HG03045 (cell line): ENCODE results near the gene HMG20B.

Experiments used
- ATAC-seq: cut with Tn5 transposase; IDR thresholded peaks from one replicate; pipeline ENCODE4 v1.9.1; 2021; ENCODE audit warnings: mild to moderate bottlenecking, moderate library complexity; ENCODE audit not compliant: unreplicated experiment

HMG20B gene

DNA sequence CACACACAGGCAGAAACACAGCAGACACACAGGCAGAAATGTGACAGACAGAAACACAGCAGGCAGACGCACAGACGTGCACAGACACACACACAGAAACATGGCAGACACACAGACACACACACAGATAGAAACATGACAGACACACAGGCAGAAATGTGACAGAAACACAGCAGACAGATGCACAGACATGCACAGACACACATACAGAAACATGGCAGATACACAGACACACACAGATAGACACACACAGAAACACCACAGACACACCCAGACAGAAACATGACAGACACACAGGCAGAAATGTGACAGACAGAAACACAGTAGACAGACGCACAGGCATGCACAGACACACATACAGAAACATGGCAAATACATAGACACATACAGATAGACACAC lies 32.6 kb downstream of the HMG20B start:
- ATAC-seq, result no peak

DNA sequence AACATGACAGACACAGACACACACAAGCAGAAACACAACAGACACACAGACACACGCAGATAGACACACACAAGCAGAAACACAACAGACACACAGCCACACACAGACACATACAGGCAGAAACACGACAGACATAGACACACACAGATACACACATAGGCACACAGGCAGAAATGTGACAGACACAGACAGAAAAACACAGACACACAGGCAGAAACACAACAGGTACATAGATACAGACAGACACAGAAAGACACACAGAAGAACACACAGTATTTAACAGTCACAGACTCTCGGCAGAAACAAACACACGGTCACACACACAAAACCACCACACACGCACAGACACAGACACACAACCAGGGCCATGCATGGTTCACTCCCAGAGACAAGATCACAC lies 33.0 kb downstream of the HMG20B start:
- no peak for ATAC-seq

DNA sequence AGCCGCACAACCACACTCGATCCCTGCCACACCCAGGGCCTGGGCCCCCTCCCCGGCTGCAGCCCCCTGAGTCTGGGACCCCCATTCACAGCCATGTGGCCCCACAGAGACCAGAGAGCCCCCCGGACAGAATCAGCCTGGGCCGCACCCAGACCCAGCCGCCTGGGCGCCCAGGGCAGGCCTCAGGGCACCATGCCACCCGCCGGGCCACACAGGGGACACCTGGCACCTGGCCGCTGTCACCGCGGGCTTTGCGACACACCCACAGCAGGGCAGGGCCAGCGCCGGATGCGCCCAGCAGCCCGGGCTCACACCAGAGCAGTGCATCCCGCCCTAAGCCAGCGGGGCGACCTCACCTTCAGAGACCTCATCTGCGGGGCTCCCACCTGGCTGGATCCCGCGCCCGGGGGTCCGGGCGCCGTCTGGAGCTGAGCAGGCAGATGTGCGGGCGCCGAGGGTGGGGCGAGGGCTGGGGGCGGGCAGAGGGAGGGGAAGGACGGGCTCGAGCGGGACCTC lies 33.5 kb downstream of the HMG20B start:
- no peak for ATAC-seq

DNA sequence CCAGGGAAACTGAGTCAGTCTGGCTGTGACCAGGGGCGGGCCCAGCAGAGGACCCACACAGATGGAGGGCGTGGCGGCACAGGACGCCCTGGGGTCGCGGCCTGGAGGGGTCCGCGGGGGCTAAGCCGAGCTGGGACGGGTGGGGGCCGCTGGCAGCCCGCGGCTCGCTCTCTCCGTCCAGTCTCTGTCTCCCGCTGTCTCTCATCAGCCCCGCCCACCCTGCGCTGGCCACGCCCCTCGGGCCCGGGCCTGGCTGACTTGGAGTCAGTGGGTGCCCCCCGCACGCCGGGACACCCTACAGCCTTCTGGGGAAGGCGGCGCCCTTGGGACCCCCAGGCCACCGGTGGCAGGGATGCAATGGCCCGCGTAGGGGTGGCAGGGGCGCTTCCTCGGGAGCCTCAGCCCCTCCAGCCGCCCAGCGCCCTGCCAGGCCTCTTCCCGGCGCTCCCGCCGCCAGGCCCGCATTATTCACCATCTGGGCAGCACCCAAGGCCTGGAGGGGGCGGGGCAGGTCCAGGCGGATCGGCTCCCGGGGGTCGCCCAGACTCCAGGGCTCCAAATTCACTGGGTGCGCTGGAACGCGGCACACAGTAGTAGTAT lies 34.0 kb downstream of the HMG20B start, which contains the start of gene TBXA2R:
Gene TBXA2R (minus strand): TSS at position 186 of the 600 bp plus-strand sequence. CDS start 6,241 bp downstream, outside the sequence.
- ATAC-seq, result no peak

DNA sequence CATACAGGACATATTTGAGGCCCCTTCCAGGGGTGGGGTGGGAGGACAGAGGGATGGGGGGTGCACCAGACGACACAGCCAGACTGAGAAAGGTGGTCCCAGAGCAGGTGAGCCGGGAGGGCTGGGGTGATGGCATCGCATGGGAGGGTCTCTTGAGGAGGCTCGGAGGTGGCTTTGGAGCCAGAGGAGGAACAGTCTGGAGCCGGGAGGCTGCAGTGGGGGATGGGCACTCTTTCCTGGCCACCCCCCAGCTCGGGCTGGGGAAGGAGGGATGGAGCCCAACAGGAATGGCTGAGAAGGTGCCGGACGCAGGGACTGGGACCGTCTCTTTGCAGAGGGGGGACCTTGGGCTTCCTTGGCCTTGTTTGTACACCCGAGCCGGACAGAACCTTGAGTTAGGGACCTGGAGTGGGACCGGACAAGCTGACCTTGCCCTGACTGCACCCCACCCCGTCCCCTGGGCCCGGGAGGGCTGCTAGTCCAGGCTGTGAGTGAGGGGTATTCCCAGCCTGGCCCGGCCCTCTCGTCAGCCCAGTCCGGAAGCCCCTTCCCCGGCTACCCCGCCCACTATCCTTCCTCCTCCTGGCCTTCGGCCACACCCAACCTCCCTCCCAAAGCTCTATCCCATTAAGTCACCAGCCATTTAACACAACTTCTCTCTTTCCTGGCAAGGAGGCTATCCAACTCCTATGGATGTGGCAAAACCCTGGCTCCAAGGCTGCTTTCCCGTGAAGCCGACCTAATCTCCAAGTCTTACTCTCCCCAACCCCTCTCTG lies 34.7 kb downstream of the HMG20B start:
- no peak for ATAC-seq

DNA sequence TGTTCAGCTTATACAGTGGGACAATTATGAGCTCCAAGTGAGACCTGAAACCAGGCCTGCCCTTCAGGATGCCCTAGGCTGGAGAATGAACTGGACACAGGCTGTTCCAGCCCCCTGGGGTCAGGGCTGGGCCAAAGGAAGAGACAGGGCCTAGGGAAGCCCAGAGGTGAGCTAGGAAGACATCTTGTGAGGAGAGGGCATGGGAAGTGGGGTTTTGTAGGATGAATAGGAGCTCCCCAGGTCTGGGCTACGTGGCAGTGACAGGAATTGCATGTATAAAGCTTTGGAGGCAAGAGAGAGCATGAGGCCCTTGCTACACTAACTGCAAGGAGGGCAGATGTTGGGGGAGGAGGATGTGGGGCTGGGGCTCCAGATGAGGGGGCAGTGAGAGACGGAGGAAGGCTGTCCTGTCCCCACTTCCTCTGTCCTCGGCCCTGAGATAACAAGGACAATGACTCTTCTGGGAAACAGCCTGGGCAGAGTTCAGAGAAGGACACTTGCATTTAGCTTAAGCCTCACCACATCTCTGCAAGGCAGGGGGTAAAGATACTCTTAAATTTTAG lies 35.4 kb downstream of the HMG20B start:
- ATAC-seq, result no peak

DNA sequence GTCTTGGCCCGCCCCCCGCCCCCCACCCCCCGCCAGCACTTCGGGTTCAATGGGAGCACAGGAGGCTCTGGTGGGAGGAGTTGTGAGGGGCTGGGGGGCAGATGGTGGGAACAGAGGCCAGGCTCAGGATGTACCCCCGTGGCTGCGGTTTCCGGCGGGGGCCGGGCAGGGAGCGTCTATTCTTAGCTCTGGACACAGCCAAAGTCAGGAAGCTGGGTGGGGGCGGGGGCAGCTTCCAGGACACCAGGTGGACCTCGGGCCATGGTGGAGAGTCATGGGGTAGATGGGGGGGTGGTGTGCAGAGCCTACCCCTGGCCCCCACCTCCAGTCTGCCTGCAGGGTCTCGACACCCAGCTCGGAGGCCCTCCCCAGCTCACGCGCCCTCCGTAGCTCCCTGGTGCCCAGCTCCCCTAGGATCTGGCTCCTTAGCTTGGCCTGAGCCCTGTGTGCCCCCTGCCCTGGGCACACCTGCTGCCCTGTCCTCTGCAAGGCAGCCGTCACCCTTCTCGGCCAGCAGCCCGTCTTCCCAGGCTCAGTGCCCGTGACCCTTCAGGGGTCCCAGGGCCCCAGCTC lies 36.1 kb downstream of the HMG20B start:
- ATAC-seq, result no peak

DNA sequence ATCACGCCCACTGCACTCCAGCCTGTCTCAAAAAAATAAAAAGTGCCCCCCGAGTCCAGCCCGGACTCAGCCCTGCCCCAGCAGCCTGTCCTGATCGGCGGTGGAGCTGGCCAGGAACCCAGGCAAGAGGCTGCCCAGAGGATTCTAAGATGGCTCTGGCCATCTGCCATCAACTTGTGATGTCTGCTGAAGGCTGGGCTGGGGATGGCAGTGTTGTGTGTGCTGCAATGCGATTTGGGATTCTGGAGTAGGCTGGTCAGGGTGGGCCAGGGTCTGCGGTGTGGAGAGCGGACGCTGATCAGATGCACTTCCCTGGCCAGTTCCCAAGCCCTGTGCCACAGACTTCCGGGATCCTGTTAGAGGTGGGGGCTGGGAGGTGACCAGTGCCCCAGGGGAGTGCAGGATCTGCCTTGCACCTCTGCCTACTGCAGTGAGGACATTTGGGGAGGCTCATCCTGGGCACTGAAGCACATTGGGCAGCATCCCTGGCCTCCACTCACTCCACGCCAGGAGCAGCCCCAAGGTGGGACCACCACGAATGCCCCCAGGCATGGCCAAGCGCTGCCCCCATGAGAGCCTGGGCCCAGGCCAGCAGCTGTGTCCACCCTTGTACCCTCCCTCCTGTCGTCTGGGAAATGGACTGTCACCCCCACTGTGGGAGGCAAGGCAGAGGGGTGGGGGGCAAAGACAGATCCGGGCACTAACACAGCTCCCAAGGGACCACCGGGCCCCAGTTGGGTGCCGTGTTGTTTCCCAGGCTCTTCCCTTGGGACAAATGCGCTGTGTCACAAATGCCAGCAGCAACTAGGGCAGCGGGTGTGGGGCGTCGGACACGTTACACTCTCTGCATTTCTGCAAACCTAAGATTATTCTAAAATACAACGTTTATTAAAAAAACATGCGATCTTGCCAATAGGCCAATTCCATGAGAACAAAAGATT lies 37.3 kb downstream of the HMG20B start:
- ATAC-seq, result no peak

DNA sequence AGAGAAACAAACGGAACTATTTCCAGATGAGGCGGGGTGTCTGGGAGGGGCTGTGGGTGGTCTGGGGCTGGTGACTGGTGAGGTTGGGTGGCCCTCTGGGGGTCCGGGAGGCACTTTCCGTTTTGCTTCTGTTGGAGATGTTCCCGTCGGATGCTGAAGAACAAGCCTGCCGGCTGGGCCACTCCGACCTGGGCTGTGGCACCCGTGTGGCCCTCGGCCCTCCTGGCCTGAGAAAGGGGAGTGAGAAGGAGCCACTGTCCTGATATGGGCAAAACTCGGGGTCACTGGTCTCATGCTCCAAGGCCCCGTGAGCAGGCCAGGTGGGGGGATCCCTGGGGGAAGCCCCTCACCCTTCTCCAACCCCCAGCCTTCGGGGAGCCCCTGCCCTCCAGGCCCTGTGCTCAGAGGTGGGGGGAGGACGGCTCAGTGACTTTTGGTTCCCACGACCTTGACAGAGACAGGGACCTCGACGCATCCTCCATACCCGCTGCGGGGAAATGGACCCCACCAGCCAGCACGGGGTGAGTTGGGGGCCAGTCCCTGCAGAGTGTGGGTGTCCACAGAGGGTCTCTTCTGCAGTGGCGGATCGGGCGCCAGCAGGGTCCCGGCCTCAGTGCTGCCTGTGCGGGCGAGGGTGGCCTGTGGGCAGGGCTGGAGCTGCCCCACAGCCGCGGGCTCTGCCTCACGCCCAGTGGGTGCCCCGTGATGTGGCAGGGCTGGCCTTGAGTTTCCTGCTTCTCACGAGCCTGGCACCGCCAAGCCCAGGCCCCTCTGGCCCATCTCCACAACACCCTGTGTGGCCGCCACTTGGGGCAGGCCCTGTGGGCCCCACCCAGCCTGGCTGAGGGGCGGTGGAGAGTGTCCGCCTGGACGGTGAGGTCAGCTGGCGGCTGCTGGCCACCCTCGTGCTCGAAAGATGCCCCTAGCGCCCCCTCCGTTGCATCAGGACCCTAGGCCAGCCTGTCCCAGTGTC lies 38.3 kb downstream of the HMG20B start:
- no peak for ATAC-seq

DNA sequence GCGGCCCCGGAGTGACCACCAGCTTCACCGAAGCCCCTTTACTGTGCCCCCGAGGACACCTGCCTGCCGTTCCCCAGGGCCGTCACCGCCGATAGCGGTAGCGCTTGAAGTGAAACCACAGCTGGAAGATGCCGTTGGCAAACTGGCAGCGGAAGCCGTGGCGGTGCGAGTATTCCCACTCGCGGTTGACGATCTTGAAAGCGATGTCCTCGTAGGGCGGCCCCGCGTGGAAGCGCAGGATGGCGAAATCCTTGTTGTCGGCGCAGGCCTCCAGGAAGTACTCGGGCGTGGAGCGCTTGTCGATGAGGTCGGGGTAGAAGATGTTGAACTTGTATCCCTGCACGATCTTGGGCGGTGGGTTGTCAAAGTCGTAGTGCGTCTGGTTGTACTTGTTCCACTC lies 39.1 kb downstream of the HMG20B start:
- ATAC-seq, result no peak

DNA sequence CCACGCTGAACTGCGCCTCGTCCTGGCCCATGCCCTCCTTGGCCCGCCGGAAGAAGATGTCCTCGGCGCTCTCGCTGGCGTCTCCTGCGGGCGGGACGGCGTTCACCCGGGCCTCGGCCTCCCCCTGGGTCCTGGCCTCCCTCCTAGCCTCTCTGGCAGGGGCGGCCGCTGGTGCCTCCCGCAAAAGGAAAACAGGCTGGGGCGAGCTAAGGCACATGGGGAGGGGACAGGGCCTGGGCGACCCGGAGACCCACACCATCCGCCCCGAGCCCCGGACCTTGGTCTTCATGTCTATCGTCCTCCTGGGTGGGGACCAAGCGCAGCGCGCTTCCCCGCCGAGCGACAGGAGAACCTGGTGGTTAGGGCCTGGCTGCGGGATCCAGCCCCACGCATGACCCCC lies 39.6 kb downstream of the HMG20B start:
- ATAC-seq, result no peak

DNA sequence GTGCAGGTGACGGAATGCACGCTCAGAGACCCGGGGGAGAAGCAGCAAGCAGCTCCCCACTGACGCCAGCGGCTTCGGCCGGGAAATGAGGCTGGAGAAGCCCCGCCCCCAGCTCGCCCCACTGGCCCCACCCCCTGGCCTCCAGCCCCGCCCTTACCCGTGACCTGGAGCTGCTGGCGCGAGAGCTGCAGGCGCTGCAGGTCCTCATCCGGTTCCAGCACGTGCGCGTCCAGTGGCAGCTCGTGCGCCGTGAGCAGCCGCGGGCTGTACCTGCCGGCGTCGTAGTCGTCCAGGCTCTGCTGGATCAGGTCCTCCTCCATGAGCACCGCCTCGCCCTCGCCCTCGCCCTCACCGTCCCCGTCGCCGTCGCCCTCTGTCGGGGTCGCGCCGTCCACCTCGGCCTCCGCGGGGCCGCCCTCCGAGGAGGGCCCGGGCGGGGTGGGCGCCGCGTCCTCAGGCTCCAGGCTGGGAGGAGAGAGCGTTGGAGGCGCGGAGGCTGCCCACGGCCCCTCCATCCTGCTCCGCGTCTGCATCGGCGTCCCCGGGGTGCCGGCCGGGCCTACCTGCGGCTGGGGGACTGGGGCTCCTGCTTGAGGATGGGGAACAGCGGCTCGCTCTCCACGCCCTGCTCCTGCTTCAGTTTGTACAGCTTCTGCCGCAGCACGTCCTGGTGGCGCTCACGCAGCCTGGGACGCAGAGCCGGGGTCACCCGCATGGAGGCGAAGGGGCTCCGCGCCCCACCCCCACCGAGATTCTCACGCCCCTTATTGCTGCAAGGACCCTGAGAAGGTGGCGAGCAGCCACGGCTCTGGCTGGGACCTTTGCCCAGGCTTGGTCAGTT lies 40.4 kb downstream of the HMG20B start:
- no peak for ATAC-seq

DNA sequence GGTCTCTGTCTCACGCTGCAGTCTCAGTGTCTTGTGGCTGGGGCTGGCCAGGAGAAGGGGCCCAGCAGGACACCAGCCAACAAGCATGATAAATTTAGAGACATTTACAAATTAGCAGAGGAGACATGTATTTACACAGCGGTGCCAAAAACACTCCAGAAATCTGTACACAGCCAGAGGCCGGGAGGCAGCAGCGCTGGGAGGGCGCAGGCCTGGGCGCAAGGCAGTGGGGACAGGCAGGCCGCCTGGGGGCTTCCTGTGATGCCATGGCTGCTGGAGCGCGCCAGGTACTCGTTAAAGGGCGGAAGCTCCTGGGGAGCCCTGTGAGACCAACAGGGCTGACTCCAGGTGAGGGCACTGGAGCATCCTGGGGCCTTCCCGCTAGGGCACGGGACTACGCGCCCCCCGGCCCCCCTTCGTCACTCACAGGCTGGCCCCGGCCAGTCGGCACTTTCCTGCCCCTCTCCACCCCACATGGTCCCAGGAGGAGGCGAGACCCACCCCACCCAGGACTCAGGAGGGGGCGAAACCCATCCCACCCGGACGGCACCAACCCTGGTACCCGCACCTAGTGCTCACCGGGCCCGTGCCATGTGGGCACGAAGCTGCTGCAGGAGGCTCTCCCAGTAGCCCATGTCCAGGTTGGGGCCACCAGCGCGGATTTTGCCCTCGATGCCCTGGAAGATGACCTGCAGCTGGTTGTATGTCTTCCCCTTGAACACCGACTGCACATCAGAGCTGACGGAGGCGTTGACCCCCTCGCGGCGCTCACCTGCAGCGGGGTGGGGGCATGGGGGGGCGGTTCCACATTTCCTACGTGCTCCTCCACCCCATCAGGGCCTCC lies 41.3 kb downstream of the HMG20B start:
- ATAC-seq, result no peak

DNA sequence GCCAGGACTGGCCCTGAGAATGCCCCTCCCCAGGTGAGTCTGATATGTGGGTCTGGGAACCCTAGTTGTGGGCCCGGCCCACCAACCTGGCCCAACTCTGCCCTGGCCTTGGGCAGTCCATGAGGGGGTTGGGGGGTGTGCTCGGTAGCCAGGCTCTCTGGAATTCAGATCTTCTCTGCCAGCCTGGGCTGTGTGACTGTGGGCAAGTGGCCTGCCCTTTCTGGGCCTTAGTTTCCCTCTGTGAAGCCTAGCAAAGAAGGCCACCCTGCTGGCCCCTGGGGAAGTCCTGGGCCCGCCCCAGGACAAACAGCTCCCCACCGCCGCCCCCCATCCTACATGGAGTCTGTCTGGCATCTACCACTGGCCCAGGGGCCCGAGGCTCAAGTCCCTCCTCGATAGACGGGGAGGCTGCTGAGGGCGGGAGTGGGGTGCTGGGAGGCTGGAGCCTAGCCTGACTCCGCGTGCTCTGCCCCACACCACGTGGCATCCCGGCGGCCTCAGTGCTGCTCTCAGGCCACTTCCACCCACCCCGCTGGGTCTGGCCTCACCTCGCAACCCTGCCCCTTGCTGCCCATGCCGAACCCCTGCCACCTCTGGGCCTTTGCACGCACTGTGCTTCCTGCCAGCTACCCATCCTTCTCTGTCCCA lies 42.2 kb downstream of the HMG20B start:
- ATAC-seq, result no peak

DNA sequence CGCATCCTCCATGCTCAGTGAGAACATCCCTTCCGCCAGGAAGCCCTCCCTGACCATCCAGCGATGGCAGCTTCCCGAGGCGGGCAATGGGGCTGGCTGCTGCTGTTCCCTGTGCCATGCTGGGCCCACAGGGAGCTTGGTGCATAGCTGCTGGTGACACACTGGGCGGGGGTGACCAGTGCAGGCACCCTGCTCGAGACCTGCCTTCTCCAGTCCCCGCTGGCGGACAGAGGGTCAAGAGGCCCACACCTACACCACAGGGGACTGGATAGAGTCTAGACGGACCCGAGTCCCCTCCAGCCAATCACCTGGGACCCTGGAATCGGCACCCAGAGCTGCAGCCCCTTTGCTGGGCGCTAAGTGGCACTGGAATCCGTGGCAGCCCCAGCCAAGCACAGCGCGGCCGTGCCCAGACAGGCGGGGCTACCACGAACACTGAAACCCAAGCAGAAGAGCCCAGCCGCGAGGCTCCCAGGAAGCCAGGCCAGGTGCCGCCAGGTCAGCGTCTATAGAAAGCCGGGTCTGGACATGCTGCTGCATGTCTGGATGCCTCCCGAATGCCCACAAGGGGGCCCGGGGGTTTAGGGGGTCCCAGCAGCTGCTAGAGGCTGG lies 42.9 kb downstream of the HMG20B start:
- ATAC-seq, result no peak

DNA sequence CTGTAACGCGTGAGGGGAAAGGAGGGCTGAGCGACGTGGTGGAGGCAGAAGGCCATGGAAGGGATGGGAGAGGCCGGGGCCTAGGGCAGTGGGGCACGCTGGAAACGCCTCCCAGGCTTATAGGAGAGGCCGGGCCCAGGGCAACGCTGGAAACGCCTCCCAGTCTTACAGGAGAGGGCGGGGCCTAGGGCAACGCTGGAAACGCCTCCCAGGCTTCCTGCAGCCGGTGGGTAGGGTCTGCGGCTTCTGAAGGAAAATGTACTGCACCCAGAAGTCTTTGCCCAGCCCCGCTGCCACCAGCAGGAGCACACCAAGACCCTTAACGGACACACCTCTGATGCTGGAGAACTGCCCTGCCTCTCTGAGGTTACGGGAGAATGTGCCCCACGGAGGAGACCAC lies 44.7 kb downstream of the HMG20B start:
- ATAC-seq, result no peak
